ENCODE data around the gene KHK.

The KHK gene

DNA sequence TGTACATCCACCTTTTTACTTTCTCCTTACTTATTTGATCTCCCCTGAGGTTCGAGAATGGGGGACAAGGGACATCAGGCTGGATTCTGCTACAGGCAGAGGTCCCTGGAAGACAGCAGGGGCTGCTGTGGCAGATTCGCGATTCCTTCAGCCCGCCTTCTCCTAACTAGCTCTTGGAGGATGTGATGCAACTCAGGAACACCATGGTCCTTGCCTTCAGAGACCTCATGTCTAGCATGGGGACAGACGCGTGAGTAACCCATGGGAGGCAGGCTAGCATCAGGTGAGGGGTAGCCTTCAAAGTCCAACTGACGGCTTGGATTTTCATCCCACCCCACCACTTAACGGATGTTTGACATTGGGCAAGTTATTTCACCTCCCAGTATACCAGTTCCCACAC is 61.4 kb downstream of the KHK start:
- H3K27ac ChIP-seq, result no peak overlapping the region
- no peak for TF ChIP-seq ZFX (IDR thresholded peaks at IDR 0.05)

DNA sequence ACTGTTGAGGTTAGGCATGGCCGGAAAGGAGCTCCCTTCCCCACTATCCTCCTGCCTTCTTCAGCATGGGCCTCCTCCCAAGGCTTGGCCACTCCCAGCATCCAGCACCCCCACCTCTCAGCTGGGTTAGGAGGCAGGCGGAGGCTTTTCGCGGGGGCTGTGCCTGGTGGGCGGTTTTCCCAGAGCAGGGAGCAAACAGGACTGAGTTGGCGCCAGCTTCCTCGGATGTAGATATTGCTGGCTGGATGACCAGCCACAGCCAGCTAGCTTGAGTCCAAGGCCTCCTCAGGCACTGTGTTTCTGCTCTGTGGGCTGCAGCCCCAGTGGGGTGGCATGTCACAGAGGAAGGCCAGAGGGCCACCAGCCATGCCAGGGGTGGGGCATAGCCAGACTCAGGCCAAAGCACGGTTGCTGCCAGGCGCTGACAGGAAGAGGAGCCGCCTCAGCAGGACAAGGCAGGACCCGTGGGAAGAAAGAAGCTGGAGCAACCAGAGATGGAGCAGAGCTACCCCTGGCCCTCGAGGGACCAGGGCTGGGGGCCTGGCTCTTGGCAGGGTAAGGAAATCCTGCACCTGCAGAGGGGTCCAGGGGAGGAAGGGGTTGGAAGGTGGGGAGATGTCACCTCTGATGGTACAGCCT is 62.3 kb downstream of the KHK start, which contains the start of gene TCF23:
Gene TCF23 (plus strand): TSS at position 204 of the 639 bp plus-strand sequence. CDS start 130 bp downstream, at position 334.
- TF ChIP-seq CTCF (conservative IDR thresholded peaks at IDR 0.05) (no peak), ZFX (IDR thresholded peaks at IDR 0.05) (no peak)
- no peak within 1 kb of the TSS for H3K27ac ChIP-seq

DNA sequence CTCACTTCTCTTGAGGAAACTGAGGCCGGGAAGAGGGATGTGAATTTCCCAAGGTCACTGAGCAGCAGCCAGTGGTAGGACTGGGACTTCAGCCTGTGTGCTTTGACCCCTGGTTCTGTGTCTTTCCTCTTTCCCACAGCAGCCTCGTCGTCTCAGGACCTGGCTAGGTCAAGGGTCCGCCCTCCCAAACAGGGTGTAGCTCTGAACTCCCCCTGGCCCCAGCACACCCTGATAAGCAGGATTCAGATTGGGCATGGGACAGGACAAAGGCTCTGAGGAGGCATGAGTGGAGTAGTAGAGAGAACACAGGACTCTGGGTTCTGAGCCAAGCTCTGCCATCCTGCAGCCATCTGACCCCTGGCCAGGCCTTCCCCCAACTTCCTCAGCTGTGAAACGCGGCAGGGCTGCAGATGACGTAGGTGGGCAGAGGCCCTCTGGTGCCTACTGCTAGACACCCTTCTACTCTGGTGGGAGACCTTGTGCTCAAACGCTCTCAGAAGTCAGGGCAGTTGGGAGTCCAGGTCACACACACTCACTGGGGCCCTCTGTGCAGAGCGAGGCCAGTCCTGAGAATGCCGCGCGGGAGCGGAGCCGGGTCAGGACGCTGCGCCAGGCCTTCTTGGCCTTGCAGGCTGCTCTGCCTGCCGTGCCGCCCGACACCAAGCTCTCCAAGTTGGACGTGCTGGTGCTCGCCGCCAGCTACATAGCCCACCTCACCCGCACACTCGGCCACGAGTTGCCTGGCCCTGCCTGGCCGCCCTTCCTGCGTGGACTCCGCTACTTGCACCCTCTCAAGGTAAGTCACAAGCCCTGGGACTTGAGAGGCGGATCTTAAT is 63.2 kb downstream of the KHK start:
- H3K27ac ChIP-seq, result no peak overlapping the region
- TF ChIP-seq ZFX (IDR thresholded peaks at IDR 0.05) (no peak), CTCF (conservative IDR thresholded peaks at IDR 0.05) (no peak)

All from C4-2B (cell line).